Measurements from ENCODE around the gene ADAM33.

Gene ADAM33

DNA sequence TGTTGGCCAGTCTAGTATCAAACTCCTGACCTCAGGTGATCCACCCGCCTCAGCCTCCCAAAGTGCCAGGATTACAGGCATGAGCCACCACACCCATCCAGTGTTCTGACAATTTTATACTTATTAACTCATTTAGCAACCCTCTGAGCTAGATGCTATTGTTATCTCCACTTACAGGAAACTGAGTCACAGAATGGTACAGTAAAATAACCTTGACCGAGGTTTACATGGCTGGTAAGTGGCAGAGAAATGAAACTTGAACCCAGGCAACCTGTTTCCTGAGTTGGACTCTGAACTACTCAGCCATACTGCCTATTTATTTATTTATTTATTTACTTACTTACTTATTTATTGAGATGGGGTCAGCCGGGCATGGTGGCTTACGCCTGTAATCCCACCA lies 37.2 kb upstream of the ADAM33 start:
- CTCF ChIA-PET = interaction anchor here (0.9 to 1.8 kb wide), 3 partner anchors 14 to 32 kb away, joined by 3 to 5 read pairs (median 4); no protein-coding TSS in a partner anchor
- WGBS (ENCODE audit: insufficient coverage) = 91% methylated on average over 3 of the region's 4 CpGs

GRCh38 chr20:3716195-3716834 lies 34.5 kb upstream of the ADAM33 start:
- peak; percentile 64 to 77 (median 75) for DNase-seq
- no peak overlapping the region for H3K27ac ChIP-seq (ENCODE audit: insufficient read depth in 1 of 2, low read depth in 1 of 2, low read length in 2 of 2, poor library complexity in 1 of 2, severe bottlenecking in 2 of 2)
- peaks cover 0 to 12% (median 3%) of the 10 kb centered on the region in 4 experiments for H3K4me1 ChIP-seq (ENCODE audit: control extremely low read depth in 1 of 4, control insufficient read depth in 4 of 4, insufficient read depth in 4 of 4, low read length in 3 of 4)
- WGBS (ENCODE audit: insufficient coverage) = 97% methylated on average over 3 of the region's 4 CpGs
- no peaks in the 10 kb centered on the region for H3K36me3 ChIP-seq (ENCODE audit: control insufficient read depth in 4 of 4, insufficient read depth in 4 of 4, low read length in 3 of 4)
- no peaks in the 10 kb centered on the region for H3K9me3 ChIP-seq (ENCODE audit: control extremely low read depth in 1 of 5, control insufficient read depth in 4 of 5, insufficient read depth in 2 of 5, low read depth in 1 of 5, low read length in 4 of 5)
- ChIA-PET CTCF (interaction anchor here (0.5 to 2.6 kb wide), 23 partner anchors 8 to 985 kb away, joined by 3 to 14 read pairs (median 4); partner anchors contain the start of genes ADISSP and SPEF1), POLR2A (no interaction called here)
- peaks cover 0 to 7% (median 0%) of the 10 kb centered on the region in 5 experiments for H3K27me3 ChIP-seq (replicated peaks in 2 of 5; ENCODE audit: control insufficient read depth in 4 of 5, insufficient read depth in 5 of 5, low read length in 4 of 5)
- H3K4me3 ChIP-seq (ENCODE audit: control insufficient read depth in 1 of 7, extremely low read depth in 1 of 7, insufficient read depth in 4 of 7, low read depth in 2 of 7, low read length in 6 of 7) = no peak overlapping the region

More for the DNA sequence above, 37.2 kb upstream of the ADAM33 start:
- POLR2A ChIA-PET = no interaction called here
- peaks cover 0 to 7% (median 2%) of the 10 kb centered on the region in 5 experiments for H3K27me3 ChIP-seq (replicated peaks in 2 of 5; ENCODE audit: control insufficient read depth in 4 of 5, insufficient read depth in 5 of 5, low read length in 4 of 5)
- H3K36me3 ChIP-seq (ENCODE audit: control insufficient read depth in 4 of 4, insufficient read depth in 4 of 4, low read length in 3 of 4) = no peaks in the 10 kb centered on the region
- no peak for DNase-seq
- H3K9me3 ChIP-seq (ENCODE audit: control extremely low read depth in 1 of 5, control insufficient read depth in 4 of 5, insufficient read depth in 2 of 5, low read depth in 1 of 5, low read length in 4 of 5) = no peaks in the 10 kb centered on the region
- H3K4me3 ChIP-seq (ENCODE audit: control insufficient read depth in 1 of 7, extremely low read depth in 1 of 7, insufficient read depth in 4 of 7, low read depth in 2 of 7, low read length in 6 of 7) = no peak overlapping the region
- H3K27ac ChIP-seq (ENCODE audit: insufficient read depth in 1 of 2, low read depth in 1 of 2, low read length in 2 of 2, poor library complexity in 1 of 2, severe bottlenecking in 2 of 2) = no peak overlapping the region
- no peaks in the 10 kb centered on the region for H3K4me1 ChIP-seq (ENCODE audit: control extremely low read depth in 1 of 4, control insufficient read depth in 4 of 4, insufficient read depth in 4 of 4, low read length in 3 of 4)

GRCh38 chr20:3714092-3714491 lies 32.3 kb upstream of the ADAM33 start:
- 98% methylated on average over 4 of the region's 4 CpGs for whole genome bisulfite sequencing (ENCODE audit: insufficient coverage)
- H3K36me3 ChIP-seq (ENCODE audit: control insufficient read depth in 4 of 4, insufficient read depth in 4 of 4, low read length in 3 of 4) = no peaks in the 10 kb centered on the region
- H3K4me3 ChIP-seq (ENCODE audit: control insufficient read depth in 1 of 7, extremely low read depth in 1 of 7, insufficient read depth in 4 of 7, low read depth in 2 of 7, low read length in 6 of 7) = no peak overlapping the region
- peaks cover 0 to 17% (median 5%) of the 10 kb centered on the region in 4 experiments for H3K4me1 ChIP-seq (ENCODE audit: control extremely low read depth in 1 of 4, control insufficient read depth in 4 of 4, insufficient read depth in 4 of 4, low read length in 3 of 4)
- no peaks in the 10 kb centered on the region for H3K9me3 ChIP-seq (ENCODE audit: control extremely low read depth in 1 of 5, control insufficient read depth in 4 of 5, insufficient read depth in 2 of 5, low read depth in 1 of 5, low read length in 4 of 5)
- H3K27me3 ChIP-seq (replicated peaks in 2 of 5; ENCODE audit: control insufficient read depth in 4 of 5, insufficient read depth in 5 of 5, low read length in 4 of 5) = peaks cover 0 to 2% (median 0%) of the 10 kb centered on the region in 5 experiments
- ChIA-PET POLR2A (no interaction called here), CTCF (interaction anchor here (1.0 to 9.7 kb wide), 7 partner anchors 10 to 67 kb away, joined by 3 to 121 read pairs (median 3); partner anchors contain the start of genes ADAM33 and SPEF1)
- DNase-seq = no peak
- H3K27ac ChIP-seq (ENCODE audit: insufficient read depth in 1 of 2, low read depth in 1 of 2, low read length in 2 of 2, poor library complexity in 1 of 2, severe bottlenecking in 2 of 2) = no peak overlapping the region

DNA sequence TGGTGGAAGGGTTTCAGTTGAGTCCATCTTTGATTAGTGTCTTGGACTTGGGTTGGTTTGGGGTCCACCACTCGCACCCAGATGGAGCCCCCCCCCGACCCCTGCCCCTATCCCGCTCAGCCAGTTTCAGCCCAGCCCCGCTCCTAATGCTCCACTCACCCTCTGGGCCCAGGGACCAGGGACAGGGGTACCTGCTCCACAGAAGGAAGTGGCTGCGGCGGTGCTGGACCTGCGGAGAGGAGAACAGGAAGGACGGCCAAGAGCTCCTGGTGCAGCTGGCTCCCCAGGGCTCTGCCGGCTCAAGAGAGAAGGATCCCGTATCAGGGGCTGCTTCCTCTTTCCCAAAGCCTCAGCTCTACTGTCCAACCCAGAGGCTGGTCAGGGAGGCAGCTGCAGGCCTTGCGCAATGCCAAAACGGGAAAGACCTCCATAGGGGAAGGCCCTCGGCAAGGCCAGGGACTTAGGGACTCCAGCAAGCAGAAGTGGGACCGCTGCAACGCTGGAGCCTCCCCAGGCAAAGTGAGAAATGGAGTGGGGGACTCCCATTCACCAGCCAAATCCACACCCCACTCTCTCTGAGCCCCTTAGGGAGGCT lies 30.6 kb upstream of the ADAM33 start, which contains the start of gene SIGLEC1:
Gene SIGLEC1, minus strand, starts transcription at position 322 of the 595 bp plus-strand sequence. CDS start 5,472 bp downstream, outside the sequence.
- POLR2A ChIA-PET = no interaction called here
- H3K4me3 ChIP-seq (ENCODE audit: control insufficient read depth in 1 of 7, extremely low read depth in 1 of 7, insufficient read depth in 4 of 7, low read depth in 2 of 7, low read length in 6 of 7) = no peak within 1 kb of the TSS
- peak in 2 of 3 donors; percentile 17 to 22 for DNase-seq
- CTCF ChIA-PET = interaction anchor here (1.0 to 9.7 kb wide), 3 partner anchors 37 to 46 kb away, joined by 4 to 121 read pairs (median 4); partner anchors contain the start of gene ADAM33
- peaks cover 0 to 2% (median 0%) of the 10 kb centered on the region in 5 experiments for H3K27me3 ChIP-seq (replicated peaks in 2 of 5; ENCODE audit: control insufficient read depth in 4 of 5, insufficient read depth in 5 of 5, low read length in 4 of 5)
- H3K36me3 ChIP-seq (ENCODE audit: control insufficient read depth in 4 of 4, insufficient read depth in 4 of 4, low read length in 3 of 4) = no peaks in the 10 kb centered on the region
- no peak within 1 kb of the TSS for H3K27ac ChIP-seq (ENCODE audit: insufficient read depth in 1 of 2, low read depth in 1 of 2, low read length in 2 of 2, poor library complexity in 1 of 2, severe bottlenecking in 2 of 2)
- no peaks in the 10 kb centered on the region for H3K9me3 ChIP-seq (ENCODE audit: control extremely low read depth in 1 of 5, control insufficient read depth in 4 of 5, insufficient read depth in 2 of 5, low read depth in 1 of 5, low read length in 4 of 5)
- 54% methylated on average over 10 of the region's 15 CpGs for WGBS (ENCODE audit: insufficient coverage)
- H3K4me1 ChIP-seq (ENCODE audit: control extremely low read depth in 1 of 4, control insufficient read depth in 4 of 4, insufficient read depth in 4 of 4, low read length in 3 of 4) = peaks cover 0 to 17% (median 5%) of the 10 kb centered on the region in 4 experiments

- no peaks in the 10 kb centered on the region for H3K9me3 ChIP-seq (ENCODE audit: control extremely low read depth in 1 of 5, control insufficient read depth in 4 of 5, insufficient read depth in 2 of 5, low read depth in 1 of 5, low read length in 4 of 5)
- POLR2A ChIA-PET = interaction anchor here (1.0 kb wide), 1 partner anchor 35 kb away, joined by 4 read pairs; no protein-coding TSS in a partner anchor
- peak in 1 of 3 donors; percentile 9 for DNase-seq
- WGBS (ENCODE audit: insufficient coverage) = 98% methylated on average over 3 of the region's 4 CpGs
- peaks cover 0 to 2% (median 0%) of the 10 kb centered on the region in 5 experiments for H3K27me3 ChIP-seq (replicated peaks in 2 of 5; ENCODE audit: control insufficient read depth in 4 of 5, insufficient read depth in 5 of 5, low read length in 4 of 5)
- H3K27ac ChIP-seq (ENCODE audit: insufficient read depth in 1 of 2, low read depth in 1 of 2, low read length in 2 of 2, poor library complexity in 1 of 2, severe bottlenecking in 2 of 2) = no peak overlapping the region
- CTCF ChIA-PET = interaction anchor here (0.5 to 9.7 kb wide), 26 partner anchors 8 to 303 kb away, joined by 3 to 121 read pairs (median 5); partner anchors contain the start of genes ADAM33 and GFRA4
- no peaks in the 10 kb centered on the region for H3K36me3 ChIP-seq (ENCODE audit: control insufficient read depth in 4 of 4, insufficient read depth in 4 of 4, low read length in 3 of 4)
- H3K4me1 ChIP-seq (ENCODE audit: control extremely low read depth in 1 of 4, control insufficient read depth in 4 of 4, insufficient read depth in 4 of 4, low read length in 3 of 4) = peaks cover 0 to 17% (median 5%) of the 10 kb centered on the region in 4 experiments
- no peak overlapping the region for H3K4me3 ChIP-seq (ENCODE audit: control insufficient read depth in 1 of 7, extremely low read depth in 1 of 7, insufficient read depth in 4 of 7, low read depth in 2 of 7, low read length in 6 of 7)
Measured at GRCh38 chr20:3711484-3711941, 29.7 kb upstream of the ADAM33 start.

DNA sequence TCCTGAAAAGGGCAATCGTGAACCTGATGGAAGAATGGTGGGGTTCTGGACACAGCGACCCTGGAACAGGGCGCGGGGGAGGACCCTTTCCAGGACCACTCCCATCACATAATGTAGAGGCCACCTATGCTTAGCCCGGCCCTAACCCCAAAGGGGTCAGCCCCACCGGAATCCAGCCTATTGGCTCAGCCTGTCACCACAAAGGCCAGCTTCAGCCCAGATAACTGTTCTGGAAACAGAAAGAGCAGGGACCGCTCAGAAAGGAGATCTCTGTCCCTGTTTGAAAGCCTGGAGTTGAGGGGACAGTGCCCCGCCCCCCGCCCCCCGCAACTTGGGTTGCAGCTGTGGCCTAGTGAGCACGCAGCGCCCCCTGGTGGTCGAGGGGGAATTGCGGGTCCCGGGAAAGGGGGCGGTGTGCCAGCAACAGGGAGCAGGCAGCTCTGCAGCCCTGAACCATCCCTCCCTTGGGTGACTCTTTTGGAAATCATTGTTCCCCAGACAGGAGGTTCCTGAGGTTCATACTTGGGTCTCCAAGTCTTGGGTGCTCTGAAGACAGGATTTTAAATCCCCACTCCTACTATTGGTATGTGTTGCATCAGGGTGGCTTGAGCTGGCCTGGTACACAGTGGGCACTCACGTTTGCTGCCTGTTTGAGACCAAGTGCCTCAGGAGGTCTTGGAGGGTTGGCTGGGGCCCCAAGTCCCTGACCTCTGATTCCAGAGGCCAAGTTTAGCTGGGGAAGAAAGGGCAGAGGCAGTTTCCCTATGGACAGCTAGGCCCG lies 29.1 kb upstream of the ADAM33 start:
- Histone ChIP-seq H3K27me3 (replicated peaks in 2 of 5; ENCODE audit: control insufficient read depth in 4 of 5, insufficient read depth in 5 of 5, low read length in 4 of 5) (peaks cover 0 to 2% (median 0%) of the 10 kb centered on the region in 5 experiments), H3K27ac (ENCODE audit: insufficient read depth in 1 of 2, low read depth in 1 of 2, low read length in 2 of 2, poor library complexity in 1 of 2, severe bottlenecking in 2 of 2) (no peak overlapping the region), H3K4me3 (ENCODE audit: control insufficient read depth in 1 of 7, extremely low read depth in 1 of 7, insufficient read depth in 4 of 7, low read depth in 2 of 7, low read length in 6 of 7) (no peak overlapping the region), H3K4me1 (ENCODE audit: control extremely low read depth in 1 of 4, control insufficient read depth in 4 of 4, insufficient read depth in 4 of 4, low read length in 3 of 4) (peaks cover 0 to 17% (median 5%) of the 10 kb centered on the region in 4 experiments), H3K9me3 (ENCODE audit: control extremely low read depth in 1 of 5, control insufficient read depth in 4 of 5, insufficient read depth in 2 of 5, low read depth in 1 of 5, low read length in 4 of 5) (no peaks in the 10 kb centered on the region), H3K36me3 (ENCODE audit: control insufficient read depth in 4 of 4, insufficient read depth in 4 of 4, low read length in 3 of 4) (no peaks in the 10 kb centered on the region)
- ChIA-PET POLR2A (interaction anchor here (1.0 kb wide), 1 partner anchor 34 kb away, joined by 4 read pairs; no protein-coding TSS in a partner anchor), CTCF (interaction anchor here (0.5 to 9.7 kb wide), 32 partner anchors 8 to 560 kb away, joined by 3 to 121 read pairs (median 4); partner anchors contain the start of genes ADAM33 and GFRA4)
- WGBS (ENCODE audit: insufficient coverage) = 42% methylated on average over 16 of the region's 18 CpGs
- DNase-seq = peak; percentile 70 to 81 (median 79)
